ENCODE measurements around the gene SFXN5. TPM values are rescaled to one million over a fixed set of nuclear protein-coding genes. Genes with fewer than 3 reads are reported as not detected.

SFXN5 gene
- total RNA-seq, 1 experiment from 2014 or later, result 31.3 TPM

- no peak overlapping the region for H3K27ac Mint-ChIP-seq (ENCODE audit: unreplicated experiment)
- no peak overlapping the region for H3K4me3 ChIP-seq (ENCODE audit: low read depth, low read length)
- CTCF ChIA-PET, result no interaction called here
These were observed 27.3 kb downstream of the SFXN5 start for GRCh38 chr2:73043929-73044832.

GRCh38 chr2:73043276-73043675 is 28.2 kb downstream of the SFXN5 start:
- Mint-ChIP-seq H3K4me1 (ENCODE audit: low read depth, unreplicated experiment) (no peaks in the 10 kb centered on the region), H3K4me3 (ENCODE audit: unreplicated experiment) (no peak overlapping the region), H3K27me3 (ENCODE audit: insufficient read depth, unreplicated experiment) (no peaks in the 10 kb centered on the region), H3K9me3 (ENCODE audit: unreplicated experiment) (no peaks in the 10 kb centered on the region), H3K36me3 (ENCODE audit: insufficient read depth, unreplicated experiment) (no peaks in the 10 kb centered on the region), H3K27ac (ENCODE audit: unreplicated experiment) (no peak overlapping the region)
- Histone ChIP-seq H3K27me3 (replicated peaks; ENCODE audit: control insufficient read depth, insufficient read depth, low read length) (no peaks in the 10 kb centered on the region), H3K36me3 (ENCODE audit: control insufficient read depth, insufficient read depth, low read length) (no peaks in the 10 kb centered on the region), H3K4me3 (ENCODE audit: low read depth, low read length) (no peak overlapping the region), H3K4me1 (peaks cover 5% of the 10 kb centered on the region; the same call in 1 of the 2 replicates), H3K9me3 (no peaks in the 10 kb centered on the region)
- CTCF ChIA-PET, result interaction anchor here (0.7 kb wide), 1 partner anchor 1144 kb away, joined by 3 read pairs; no protein-coding TSS in a partner anchor
- intact Hi-C loops (cut with micrococcal nuclease; ENCODE audit: unreplicated experiment), result no loop called here
- no peak for TF ChIP-seq CTCF (IDR thresholded peaks at IDR 0.05; ENCODE audit: insufficient read depth in 1 of 2, low read depth in 1 of 2, low read length in 1 of 2, severe bottlenecking in 1 of 2, unreplicated experiment in 1 of 2)
- POLR2A ChIA-PET, result no interaction called here
- no peak for DNase-seq
- no TSS peak for BruUV-seq (replicated peaks)

More at GRCh38 chr2:73043929-73044832, 27.3 kb downstream of the SFXN5 start:
- Mint-ChIP-seq H3K27me3 (ENCODE audit: insufficient read depth, unreplicated experiment) (no peaks in the 10 kb centered on the region), H3K9me3 (ENCODE audit: unreplicated experiment) (no peaks in the 10 kb centered on the region), H3K4me1 (ENCODE audit: low read depth, unreplicated experiment) (no peaks in the 10 kb centered on the region), H3K36me3 (ENCODE audit: insufficient read depth, unreplicated experiment) (no peaks in the 10 kb centered on the region), H3K4me3 (ENCODE audit: unreplicated experiment) (no peak overlapping the region)
- no peak for TF ChIP-seq CTCF (IDR thresholded peaks at IDR 0.05; ENCODE audit: insufficient read depth in 1 of 2, low read depth in 1 of 2, low read length in 1 of 2, severe bottlenecking in 1 of 2, unreplicated experiment in 1 of 2)
- no peaks in the 10 kb centered on the region for H3K27me3 ChIP-seq (replicated peaks; ENCODE audit: control insufficient read depth, insufficient read depth, low read length)
- no peaks in the 10 kb centered on the region for H3K36me3 ChIP-seq (ENCODE audit: control insufficient read depth, insufficient read depth, low read length)
- peaks cover 5% of the 10 kb centered on the region; the same call in 1 of the 2 replicates for H3K4me1 ChIP-seq
- intact Hi-C loops (cut with micrococcal nuclease; ENCODE audit: unreplicated experiment), result no loop called here
- H3K9me3 ChIP-seq, result no peaks in the 10 kb centered on the region
- peak in 1 of 2 experiments; percentile 27 for DNase-seq
- POLR2A ChIA-PET, result no interaction called here
- no TSS peak for BruUV-seq (replicated peaks)

- H3K4me3 Mint-ChIP-seq (ENCODE audit: unreplicated experiment), result no peak overlapping the region
- H3K27me3 Mint-ChIP-seq (ENCODE audit: insufficient read depth, unreplicated experiment), result no peaks in the 10 kb centered on the region
- ChIA-PET POLR2A (no interaction called here), CTCF (interaction anchor here (0.6 kb wide), 1 partner anchor 12 kb away, joined by 4 read pairs; no protein-coding TSS in a partner anchor)
- BruUV-seq (replicated peaks), result no TSS peak
- H3K36me3 Mint-ChIP-seq (ENCODE audit: insufficient read depth, unreplicated experiment), result no peaks in the 10 kb centered on the region
- Histone ChIP-seq H3K27me3 (replicated peaks; ENCODE audit: control insufficient read depth, insufficient read depth, low read length) (no peaks in the 10 kb centered on the region), H3K4me1 (peaks cover 13% of the 10 kb centered on the region; the same call in 1 of the 2 replicates), H3K4me3 (ENCODE audit: low read depth, low read length) (no peak overlapping the region), H3K36me3 (ENCODE audit: control insufficient read depth, insufficient read depth, low read length) (no peaks in the 10 kb centered on the region), H3K9me3 (no peaks in the 10 kb centered on the region)
- no peak overlapping the region for H3K27ac Mint-ChIP-seq (ENCODE audit: unreplicated experiment)
- H3K4me1 Mint-ChIP-seq (ENCODE audit: low read depth, unreplicated experiment), result peaks cover 14% of the 10 kb centered on the region
- H3K9me3 Mint-ChIP-seq (ENCODE audit: unreplicated experiment), result no peaks in the 10 kb centered on the region
- no peak for DNase-seq
- no peak for TF ChIP-seq CTCF (IDR thresholded peaks at IDR 0.05; ENCODE audit: insufficient read depth in 1 of 2, low read depth in 1 of 2, low read length in 1 of 2, severe bottlenecking in 1 of 2, unreplicated experiment in 1 of 2)
- intact Hi-C loops (cut with micrococcal nuclease; ENCODE audit: unreplicated experiment), result no loop called here
These were observed 33.4 kb downstream of the SFXN5 start for GRCh38 chr2:73037947-73038585.

Measured in Caco-2 (cell line).